ENCODE measurements around the gene CLSTN1. TPM values are rescaled to one million over a fixed set of nuclear protein-coding genes. Genes with fewer than 3 reads are reported as not detected.
"Not testable (repeated sequence)": the region's sequence is repeated elsewhere in the genome, so short reads cannot be mapped to it uniquely, and the experiment has no call there.

Gene CLSTN1
- total RNA-seq, 1 donor from 2014 or later: 121 TPM

DNA sequence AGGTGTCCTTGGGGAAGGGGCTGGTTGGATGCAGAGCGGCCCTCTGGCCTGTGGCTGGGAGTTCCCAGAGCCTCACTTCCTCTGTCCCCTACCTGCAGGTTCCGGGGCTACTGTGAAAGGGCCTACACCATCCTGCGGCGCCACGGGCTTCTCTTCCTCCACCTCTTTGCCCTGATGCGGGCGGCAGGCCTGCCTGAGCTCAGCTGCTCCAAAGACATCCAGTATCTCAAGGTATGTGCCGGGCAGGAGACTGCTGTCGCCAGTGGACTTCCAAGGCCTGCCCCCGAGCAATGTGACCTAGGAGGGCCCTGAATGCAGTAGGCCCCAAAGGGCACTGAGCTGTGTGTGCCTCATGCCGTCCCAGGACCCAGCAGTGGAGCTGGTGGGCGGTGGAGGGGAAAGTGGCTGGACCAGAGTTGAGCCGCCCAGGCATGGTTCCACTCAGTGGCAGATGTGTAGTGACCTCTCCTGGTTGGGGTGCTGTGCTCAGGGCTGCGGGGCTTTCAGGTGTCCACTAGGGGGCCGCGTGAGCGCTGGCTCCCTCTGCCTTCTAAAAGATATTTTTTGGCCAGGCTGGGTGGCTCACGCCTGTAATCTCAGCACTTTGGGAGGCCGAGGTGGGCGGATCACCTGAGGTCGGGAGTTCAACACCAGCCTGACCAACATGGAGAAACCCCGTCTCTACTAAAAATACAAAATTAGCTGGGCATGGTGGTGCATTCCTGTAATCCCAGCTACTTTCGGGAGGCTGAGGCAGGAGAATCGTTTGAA lies 98.9 kb downstream of the CLSTN1 start:
- DNase-seq (ENCODE audit: low spot score) (no peak), ATAC-seq (peak; percentile 47)
- intact Hi-C loops (cut with DNase I): loop anchor here (5.0 kb wide), 1 partner anchor 142 kb away; no protein-coding TSS in a partner anchor

DNA sequence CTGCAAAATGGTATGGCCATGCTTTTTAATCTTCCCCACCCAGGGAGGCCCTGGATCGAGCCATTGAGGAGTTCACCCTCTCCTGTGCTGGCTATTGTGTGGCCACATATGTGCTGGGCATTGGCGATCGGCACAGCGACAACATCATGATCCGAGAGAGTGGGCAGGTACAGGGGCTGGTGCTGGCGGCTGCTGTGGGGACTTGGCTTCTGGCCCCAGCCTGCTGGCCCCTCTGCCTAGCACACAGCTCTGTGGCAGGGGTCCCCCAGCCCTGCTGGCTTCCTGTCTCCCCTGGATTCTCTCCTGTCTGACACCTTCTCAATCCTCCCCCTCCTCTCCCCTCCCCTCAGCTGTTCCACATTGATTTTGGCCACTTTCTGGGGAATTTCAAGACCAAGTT lies 99.8 kb downstream of the CLSTN1 start:
- ATAC-seq (no peak), DNase-seq (ENCODE audit: low spot score) (no peak)
- intact Hi-C loops (cut with DNase I): loop anchor here (5.0 kb wide), 1 partner anchor 143 kb away; no protein-coding TSS in a partner anchor

DNA sequence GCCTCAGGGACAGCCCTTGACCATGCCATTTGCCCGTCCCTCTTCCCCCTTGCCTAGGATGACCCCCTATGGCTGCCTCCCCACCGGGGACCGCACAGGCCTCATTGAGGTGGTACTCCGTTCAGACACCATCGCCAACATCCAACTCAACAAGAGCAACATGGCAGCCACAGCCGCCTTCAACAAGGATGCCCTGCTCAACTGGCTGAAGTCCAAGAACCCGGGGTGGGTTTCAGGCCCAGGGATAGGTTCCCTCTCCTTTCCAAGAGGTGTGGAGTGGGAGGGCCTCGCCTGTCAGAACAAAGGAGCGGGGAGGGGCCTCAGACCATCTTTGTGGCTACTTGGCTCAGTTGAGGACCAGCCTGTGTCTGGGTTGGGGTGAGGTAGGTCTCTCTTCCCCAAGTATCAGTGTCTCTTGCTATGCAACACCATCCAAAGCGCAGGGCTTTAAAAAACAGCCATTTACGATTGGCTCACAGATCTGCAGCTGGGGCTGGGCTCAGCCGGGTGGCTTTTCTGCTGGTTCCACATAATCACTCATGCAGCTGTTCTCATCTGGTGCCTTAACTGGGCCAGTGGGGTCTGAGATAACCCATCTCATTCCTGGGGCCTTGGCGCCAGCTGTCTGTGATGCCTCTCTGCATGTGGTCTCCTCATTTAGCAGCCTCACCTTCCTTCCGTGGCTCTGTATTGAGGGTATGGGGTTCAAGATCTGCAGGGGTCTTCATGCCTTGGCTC lies 100.5 kb downstream of the CLSTN1 start:
- ATAC-seq (no peak), DNase-seq (ENCODE audit: low spot score) (no peak)
- intact Hi-C loops (cut with DNase I): loop anchor here (5.0 kb wide), 1 partner anchor 144 kb away; no protein-coding TSS in a partner anchor

DNA sequence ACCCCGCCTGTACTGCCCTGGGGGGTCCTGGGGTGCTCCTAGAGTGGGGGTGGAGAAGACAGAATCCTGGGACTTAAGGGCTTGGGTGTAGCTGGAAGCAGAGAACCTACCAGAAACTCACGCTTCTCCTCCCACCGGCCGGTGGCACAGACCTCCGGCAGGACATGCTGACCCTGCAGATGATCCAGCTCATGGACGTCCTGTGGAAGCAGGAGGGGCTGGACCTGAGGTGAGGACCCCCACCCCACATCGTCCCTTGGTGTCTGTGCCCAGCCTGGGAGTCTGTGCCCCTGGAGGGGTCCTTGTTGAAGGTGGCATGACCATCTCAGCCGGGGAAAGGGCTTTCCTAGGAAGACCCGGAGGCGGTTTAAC lies 101.4 kb downstream of the CLSTN1 start:
- intact Hi-C loops (cut with DNase I): loop anchor here (5.0 kb wide), 1 partner anchor 145 kb away; no protein-coding TSS in a partner anchor
- DNase-seq (ENCODE audit: low spot score): no peak

DNA sequence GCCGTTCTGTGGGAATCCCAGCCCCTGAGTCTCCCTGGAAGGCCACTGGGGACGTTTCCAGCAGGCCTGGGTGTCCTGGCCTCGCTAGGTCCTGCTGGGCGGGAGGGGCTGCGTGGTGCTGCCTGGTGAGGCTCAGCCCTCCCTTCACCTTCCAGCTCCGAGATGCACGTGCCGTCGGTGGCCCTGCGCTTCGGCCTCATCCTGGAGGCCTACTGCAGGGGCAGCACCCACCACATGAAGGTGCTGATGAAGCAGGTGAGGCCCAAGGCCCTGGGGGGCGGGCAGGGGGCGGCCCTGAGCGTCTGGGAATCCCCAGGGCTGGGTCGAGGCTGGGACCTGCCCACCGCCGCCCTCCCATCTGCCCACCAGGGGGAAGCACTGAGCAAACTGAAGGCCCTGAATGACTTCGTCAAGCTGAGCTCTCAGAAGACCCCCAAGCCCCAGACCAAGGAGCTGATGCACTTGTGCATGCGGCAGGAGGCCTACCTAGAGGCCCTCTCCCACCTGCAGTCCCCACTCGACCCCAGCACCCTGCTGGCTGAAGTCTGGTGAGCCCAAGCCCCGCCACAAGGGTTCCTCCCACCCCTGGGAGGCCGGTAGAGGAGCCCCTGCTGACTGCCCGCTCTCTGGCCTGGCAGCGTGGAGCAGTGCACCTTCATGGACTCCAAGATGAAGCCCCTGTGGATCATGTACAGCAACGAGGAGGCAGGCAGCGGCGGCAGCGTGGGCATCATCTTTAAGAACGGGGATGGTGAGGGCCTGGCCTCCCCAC lies 102.0 kb downstream of the CLSTN1 start:
- ATAC-seq (no peak), DNase-seq (ENCODE audit: low spot score) (no peak)
- intact Hi-C loops (cut with DNase I): loop anchor here (5.0 kb wide), 1 partner anchor 146 kb away; no protein-coding TSS in a partner anchor

More for the DNA sequence above, 101.4 kb downstream of the CLSTN1 start:
- ATAC-seq: no peak

DNA sequence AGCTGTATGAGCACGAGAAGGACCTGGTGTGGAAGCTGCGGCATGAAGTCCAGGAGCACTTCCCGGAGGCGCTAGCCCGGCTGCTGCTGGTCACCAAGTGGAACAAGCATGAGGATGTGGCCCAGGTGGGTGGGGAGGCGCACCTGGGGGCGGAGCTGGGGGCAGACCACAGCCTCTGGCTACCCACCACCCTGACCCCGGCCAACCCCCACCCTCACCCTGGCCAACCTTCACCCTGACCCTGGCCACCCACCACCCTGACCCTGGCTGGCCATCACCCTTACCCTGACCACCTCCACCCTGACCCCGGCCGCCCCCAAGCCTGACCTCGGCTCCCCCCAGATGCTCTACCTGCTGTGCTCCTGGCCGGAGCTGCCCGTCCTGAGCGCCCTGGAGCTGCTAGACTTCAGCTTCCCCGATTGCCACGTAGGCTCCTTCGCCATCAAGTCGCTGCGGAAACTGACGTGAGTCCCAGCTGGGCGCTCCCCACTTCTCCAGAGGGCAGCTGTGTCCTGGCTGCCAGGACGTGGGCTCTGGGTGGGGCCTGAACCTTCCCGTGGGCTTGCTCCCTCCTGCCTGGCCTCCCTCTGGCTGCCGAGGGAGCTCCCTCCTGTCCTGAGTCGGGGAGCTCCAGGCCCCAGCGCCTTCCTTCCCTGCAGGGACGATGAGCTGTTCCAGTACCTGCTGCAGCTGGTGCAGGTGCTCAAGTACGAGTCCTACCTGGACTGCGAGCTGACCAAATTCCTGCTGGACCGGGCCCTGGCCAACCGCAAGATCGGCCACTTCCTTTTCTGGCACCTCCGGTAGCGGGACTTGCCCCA lies 102.8 kb downstream of the CLSTN1 start:
- ATAC-seq (no peak), DNase-seq (ENCODE audit: low spot score) (no peak)
- intact Hi-C loops (cut with DNase I): loop anchor here (5.0 kb wide), 1 partner anchor 146 kb away; no protein-coding TSS in a partner anchor

DNA sequence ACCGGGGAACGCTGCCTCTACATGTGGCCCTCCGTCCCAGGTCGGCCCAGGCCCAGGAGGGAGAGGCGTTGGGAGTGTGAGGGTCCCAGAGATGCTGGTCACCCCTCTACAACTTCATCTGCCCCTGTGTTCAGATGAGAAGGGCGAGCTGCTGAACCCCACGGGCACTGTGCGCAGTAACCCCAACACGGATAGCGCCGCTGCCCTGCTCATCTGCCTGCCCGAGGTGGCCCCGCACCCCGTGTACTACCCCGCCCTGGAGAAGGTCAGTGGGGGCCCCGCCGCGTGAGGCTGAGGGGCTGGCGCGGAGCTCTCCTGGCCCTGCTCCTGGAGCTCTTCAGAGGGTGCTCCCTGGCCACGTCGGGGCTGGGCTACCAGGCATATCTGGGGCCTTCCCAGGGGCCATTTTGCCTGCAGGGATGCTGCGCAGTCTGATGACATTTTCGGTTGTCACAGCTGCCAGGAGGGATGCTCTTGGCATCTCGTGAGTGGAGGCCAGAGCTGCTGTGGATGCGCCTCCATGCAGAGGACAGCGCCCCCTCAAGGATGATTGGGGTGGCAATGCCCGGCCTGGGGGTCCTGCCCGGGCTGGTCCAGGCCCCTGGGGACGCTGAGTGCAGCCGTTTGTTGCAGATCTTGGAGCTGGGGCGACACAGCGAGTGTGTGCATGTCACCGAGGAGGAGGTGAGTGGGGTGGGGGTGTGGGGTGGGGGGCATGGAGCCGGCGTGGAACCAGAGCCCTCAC lies 103.6 kb downstream of the CLSTN1 start:
- ATAC-seq (no peak), DNase-seq (ENCODE audit: low spot score) (no peak)
- intact Hi-C loops (cut with DNase I): loop anchor here (5.0 kb wide), 1 partner anchor 147 kb away; no protein-coding TSS in a partner anchor

DNA sequence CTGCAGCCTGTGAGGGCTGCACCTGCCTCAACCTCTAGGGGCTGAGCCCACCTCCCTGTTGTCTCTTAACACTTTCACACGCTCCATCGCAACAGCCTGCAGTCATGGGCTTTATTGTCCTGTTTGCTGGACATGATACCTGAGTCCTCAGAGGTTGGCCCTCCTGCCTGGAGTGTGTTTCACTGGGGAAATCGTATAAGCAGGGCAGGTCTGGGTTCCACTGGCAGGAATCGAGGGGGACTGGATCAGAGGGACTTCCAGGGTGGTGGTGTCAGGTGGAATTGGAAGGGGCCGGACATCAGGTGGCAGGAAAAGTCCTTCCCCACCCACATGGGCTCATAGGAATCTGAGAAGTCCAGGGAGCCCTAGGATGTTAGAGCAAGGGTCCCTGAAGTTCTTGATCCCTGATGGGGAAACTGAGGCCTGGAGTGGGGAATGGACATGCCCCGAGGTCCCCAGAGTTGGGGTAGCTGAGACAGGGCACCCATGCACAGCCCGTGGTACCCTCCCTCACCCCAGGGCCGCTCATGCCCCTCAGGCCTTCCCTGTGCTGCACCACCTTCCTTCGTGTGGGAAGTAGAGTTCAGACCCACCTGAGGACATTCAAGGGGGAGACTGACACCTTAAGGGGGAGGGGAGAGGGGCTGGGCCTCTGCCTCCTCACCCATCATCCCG lies 105.6 kb downstream of the CLSTN1 start:
- intact Hi-C loops (cut with DNase I): no loop called here
- no peak for DNase-seq (ENCODE audit: low spot score)
- no peak for ATAC-seq

DNA sequence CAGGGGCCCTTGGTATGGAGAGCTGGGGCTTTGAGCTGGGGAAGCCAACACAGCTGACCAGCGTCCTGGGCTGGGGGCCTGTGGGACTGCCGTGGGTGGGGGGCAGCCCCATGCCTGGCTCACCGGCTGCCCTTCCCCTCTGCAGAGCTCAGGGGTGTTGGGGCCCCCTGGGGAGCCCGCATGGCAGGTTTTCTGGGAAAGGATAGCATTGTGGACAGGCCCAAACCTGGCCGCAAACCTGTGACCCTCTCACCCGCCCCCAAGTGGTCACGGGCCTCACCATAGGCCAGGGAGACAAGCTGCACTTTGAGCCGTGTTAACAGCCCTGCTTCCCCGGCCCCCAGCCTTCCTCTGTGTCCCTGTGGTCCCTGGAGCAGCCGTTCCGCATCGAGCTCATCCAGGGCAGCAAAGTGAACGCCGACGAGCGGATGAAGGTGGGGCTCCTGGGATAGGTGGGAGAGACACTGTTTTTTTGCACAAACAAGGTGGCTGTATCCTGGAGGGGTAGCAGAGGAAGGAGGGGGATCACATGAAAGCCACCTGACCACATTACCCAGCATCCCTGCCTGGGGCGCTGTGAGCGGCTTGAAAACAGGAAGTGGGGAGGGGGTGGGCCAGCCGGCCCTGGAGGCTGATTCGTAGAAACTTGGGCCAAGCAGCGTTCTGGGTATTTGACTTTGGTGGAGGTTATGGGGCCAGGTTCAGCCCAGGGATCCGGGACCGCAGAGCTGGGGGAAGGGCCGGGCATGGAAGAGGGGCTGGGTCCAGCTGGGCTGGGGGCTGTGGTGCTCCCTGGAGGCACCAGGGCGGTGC lies 106.4 kb downstream of the CLSTN1 start:
- peak; percentile 77 for DNase-seq (ENCODE audit: low spot score)
- intact Hi-C loops (cut with DNase I): no loop called here
- ATAC-seq: peak; percentile 81

DNA sequence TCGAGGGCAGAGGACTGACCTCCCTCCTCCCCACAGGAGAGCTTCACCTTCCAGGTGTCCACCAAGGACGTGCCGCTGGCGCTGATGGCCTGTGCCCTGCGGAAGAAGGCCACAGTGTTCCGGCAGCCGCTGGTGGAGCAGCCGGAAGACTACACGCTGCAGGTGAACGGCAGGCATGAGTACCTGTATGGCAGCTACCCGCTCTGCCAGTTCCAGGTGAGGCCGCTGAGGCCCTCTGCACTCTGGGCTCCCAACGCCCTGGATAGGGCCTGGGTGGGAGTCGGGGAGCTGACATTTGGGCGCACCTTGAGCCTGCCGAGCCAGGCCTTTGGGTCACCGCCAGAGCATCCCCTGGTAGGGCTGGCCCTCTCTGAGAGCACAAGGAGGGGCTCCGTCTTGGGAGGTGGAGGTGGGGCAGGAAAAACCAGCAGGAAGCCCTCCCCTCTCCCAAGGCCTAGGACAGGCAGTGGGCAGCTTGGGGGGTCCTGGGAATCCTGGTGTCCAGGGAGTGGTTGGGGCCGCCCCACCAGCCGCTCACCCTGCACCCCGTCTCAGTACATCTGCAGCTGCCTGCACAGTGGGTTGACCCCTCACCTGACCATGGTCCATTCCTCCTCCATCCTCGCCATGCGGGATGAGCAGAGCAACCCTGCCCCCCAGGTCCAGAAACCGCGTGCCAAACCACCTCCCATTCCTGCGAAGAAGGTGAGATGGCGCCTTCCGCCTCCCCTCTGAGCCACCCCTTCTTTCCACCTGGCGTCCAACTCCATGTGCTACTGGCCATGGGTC lies 107.2 kb downstream of the CLSTN1 start:
- ATAC-seq (no peak), DNase-seq (ENCODE audit: low spot score) (no peak)
- intact Hi-C loops (cut with DNase I): no loop called here

DNA sequence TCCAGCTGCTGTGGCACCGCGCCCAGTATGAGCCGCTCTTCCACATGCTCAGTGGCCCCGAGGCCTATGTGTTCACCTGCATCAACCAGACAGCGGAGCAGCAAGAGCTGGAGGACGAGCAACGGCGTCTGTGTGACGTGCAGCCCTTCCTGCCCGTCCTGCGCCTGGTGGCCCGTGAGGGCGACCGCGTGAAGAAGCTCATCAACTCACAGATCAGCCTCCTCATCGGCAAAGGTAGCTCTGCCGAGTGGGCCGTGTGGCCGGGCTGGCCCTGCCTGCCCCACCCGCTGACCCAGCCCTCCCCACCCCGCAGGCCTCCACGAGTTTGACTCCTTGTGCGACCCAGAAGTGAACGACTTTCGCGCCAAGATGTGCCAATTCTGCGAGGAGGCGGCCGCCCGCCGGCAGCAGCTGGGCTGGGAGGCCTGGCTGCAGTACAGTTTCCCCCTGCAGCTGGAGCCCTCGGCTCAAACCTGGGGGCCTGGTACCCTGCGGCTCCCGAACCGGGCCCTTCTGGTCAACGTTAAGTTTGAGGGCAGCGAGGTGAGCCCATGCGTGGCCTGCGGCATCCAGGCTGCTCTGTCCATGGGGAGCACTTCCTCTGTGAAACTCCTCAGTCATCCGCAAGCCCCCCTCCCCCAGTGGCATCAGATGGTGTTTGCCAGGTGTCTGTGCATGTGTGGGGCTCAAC lies 108.1 kb downstream of the CLSTN1 start:
- DNase-seq (ENCODE audit: low spot score) (no peak), ATAC-seq (no peak)
- intact Hi-C loops (cut with DNase I): no loop called here

DNA sequence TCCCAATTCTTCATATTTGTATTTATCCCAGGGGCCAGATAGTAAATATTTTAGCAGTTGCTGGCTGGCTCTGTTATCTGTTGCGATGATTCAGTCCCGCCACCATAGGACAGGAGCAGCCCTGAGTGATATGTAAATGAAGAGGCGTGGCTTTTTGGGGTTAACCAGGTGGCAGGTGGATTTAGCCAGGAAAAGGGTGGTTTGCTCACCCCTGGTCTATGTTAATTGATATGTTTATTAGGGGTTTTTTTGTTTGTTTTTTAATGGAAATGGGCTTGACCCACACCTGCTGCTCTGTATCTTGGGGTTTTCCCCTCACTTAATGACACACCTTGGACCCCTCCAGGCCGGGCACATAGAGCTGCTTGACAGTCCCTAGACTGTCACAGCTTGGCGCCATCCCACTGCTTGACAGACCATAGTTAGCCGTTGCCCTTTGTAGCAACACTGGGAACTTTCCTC lies 109.5 kb downstream of the CLSTN1 start:
- intact Hi-C loops (cut with DNase I): no loop called here
- ATAC-seq: no peak
- DNase-seq (ENCODE audit: low spot score): no peak

DNA sequence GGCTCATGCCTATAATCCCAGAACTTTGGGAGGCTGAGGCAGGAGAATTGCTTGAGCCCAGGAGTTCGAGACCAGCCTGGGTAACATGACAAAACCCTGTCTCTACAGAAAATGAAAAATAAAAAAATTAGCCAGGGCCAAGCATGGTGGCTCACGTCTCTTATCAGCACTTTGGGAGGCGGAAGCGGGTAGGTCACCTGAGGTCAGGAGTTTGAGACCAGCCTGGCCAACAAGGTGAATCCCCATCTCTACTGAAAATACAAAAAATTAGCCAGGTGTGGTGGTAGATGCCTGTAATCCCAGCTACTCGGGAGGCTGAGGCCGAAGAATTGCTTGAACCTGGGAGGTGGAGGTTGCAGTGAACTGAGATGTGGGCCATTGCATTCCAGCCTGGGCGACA lies 111.0 kb downstream of the CLSTN1 start:
- intact Hi-C loops (cut with DNase I); ATAC-seq; DNase-seq (ENCODE audit: low spot score): not testable (repeated sequence)

DNA sequence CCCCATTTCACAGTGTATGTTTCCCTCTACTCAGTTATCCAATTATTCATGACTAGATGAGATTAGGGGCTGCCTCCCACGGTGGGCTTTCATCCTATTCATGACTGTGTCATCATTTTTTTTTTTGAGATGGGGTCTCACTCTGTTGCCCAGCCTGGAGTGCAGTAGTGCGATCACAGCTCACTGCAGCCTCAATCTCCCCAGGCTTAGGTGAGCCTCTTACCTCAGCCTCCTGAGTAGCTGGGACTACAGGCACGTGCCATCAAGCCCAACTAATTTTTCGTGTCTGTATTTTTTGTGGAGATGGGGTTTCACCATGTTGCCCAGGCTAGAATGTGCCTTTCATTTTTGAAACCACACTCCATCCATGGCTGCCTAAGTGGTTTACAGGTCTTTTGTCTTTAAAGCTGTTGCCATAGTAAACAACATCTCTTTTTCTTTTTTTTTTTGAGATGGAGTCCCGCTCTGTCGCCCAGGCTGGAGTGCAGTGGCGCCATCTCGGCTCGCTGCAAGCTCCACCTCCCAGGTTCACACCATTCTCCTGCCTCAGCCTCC lies 112.2 kb downstream of the CLSTN1 start:
- no peak for ATAC-seq
- DNase-seq (ENCODE audit: low spot score): no peak
- intact Hi-C loops (cut with DNase I): no loop called here

DNA sequence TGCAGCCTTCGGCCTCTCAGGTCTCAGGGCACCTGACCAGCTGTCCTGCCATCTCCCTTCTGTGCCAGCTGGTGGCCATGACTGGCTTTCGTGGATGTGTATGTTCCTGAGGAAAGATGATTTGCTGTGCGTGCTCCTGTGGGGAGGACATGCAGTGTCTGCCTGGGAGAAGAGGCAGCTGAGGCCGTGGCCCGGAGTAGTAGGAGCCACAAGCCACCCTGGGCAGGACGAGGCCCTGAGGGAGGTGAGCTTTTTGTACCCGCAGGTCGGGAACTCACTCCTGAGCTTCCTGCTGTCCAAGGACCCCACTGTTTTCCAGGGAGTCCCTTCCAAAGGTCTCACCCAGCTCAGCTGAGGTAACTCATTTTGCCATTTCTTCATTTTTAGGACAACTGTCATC lies 113.7 kb downstream of the CLSTN1 start:
- intact Hi-C loops (cut with DNase I): no loop called here
- ATAC-seq: no peak
- DNase-seq (ENCODE audit: low spot score): no peak
